GM21447 (cell line): ENCODE data around the gene TBC1D19.

ENCODE experiments used
- ATAC-seq: cut with Tn5 transposase; IDR thresholded peaks from one replicate; pipeline ENCODE4 v1.9.1; 2021; ENCODE audit not compliant: unreplicated experiment

TBC1D19 gene

GRCh38 chr4:26729547-26729946, 145.7 kb downstream of the TBC1D19 start:
- ATAC-seq = no peak

GRCh38 chr4:26731351-26732035, 147.6 kb downstream of the TBC1D19 start:
- ATAC-seq = peak; percentile 87

GRCh38 chr4:26732356-26732755, 148.5 kb downstream of the TBC1D19 start:
- no peak for ATAC-seq

GRCh38 chr4:26736621-26737020, 152.7 kb downstream of the TBC1D19 start:
- ATAC-seq = no peak

- no peak for ATAC-seq
These were observed 153.5 kb downstream of the TBC1D19 start for GRCh38 chr4:26737385-26737784.

GRCh38 chr4:26741491-26741871, 157.6 kb downstream of the TBC1D19 start:
- ATAC-seq = no peak

- peak; percentile 100 for ATAC-seq
These were observed 162.9 kb downstream of the TBC1D19 start for GRCh38 chr4:26746802-26747213.

- ATAC-seq = no peak
These were observed 164.9 kb downstream of the TBC1D19 start for GRCh38 chr4:26748811-26749210.

GRCh38 chr4:26749867-26750266, 166.0 kb downstream of the TBC1D19 start:
- no peak for ATAC-seq

- ATAC-seq = no peak
These were observed 167.1 kb downstream of the TBC1D19 start for GRCh38 chr4:26751004-26751403.

- ATAC-seq = peak; percentile 86
These were observed 168.0 kb downstream of the TBC1D19 start for GRCh38 chr4:26751838-26752237.

GRCh38 chr4:26753187-26753586, 169.3 kb downstream of the TBC1D19 start:
- ATAC-seq = no peak

GRCh38 chr4:26753617-26754016, 169.7 kb downstream of the TBC1D19 start:
- no peak for ATAC-seq

- no peak for ATAC-seq
These were observed 173.9 kb downstream of the TBC1D19 start for GRCh38 chr4:26757751-26758150.

- ATAC-seq = no peak
These were observed 175.0 kb downstream of the TBC1D19 start for GRCh38 chr4:26758899-26759298.

GRCh38 chr4:26762650-26763049, 178.8 kb downstream of the TBC1D19 start:
- ATAC-seq = no peak

- no peak for ATAC-seq
These were observed 179.2 kb downstream of the TBC1D19 start for GRCh38 chr4:26763063-26763462.

GRCh38 chr4:26763648-26764047, 179.8 kb downstream of the TBC1D19 start:
- no peak for ATAC-seq

GRCh38 chr4:26764231-26764630, 180.3 kb downstream of the TBC1D19 start:
- ATAC-seq = no peak

GRCh38 chr4:26765515-26765914, 181.6 kb downstream of the TBC1D19 start:
- ATAC-seq = no peak

GRCh38 chr4:26766141-26766540, 182.3 kb downstream of the TBC1D19 start:
- no peak for ATAC-seq

- ATAC-seq = no peak
These were observed 188.4 kb downstream of the TBC1D19 start for GRCh38 chr4:26772096-26772873.
